H9 (cell line): ENCODE measurements around the gene CDH13. TPM values are rescaled to one million over a fixed set of nuclear protein-coding genes. Genes with fewer than 3 reads are reported as not detected.

Experiments
- DNase-seq: peaks from one replicate; pipeline ENCODE4 v3.0.0-alpha.2; 2017
- H2AFZ ChIP-seq: one replicate; pipeline ENCODE4 v1.6.1; 2013; ENCODE audit warnings: mild to moderate bottlenecking, low read length, control low read depth, moderate library complexity
- H2AK5ac ChIP-seq: 2 replicates; pipeline ENCODE4 v1.6.1; 2013; ENCODE audit warnings: low read length, control low read depth, mixed read lengths; ENCODE audit not compliant: insufficient read length
- H2BK120ac ChIP-seq: one replicate; pipeline ENCODE4 v1.6.1; 2013; ENCODE audit warnings: low read depth, mild to moderate bottlenecking, low read length, control low read depth, inconsistent platforms; ENCODE audit not compliant: poor library complexity, severe bottlenecking
- H2BK12ac ChIP-seq: 2 replicates; pipeline ENCODE4 v1.6.1; 2013; ENCODE audit warnings: low read length, control low read depth, mixed read lengths, low read depth; ENCODE audit not compliant: insufficient read length
- H2BK15ac ChIP-seq: 2 replicates; pipeline ENCODE4 v1.6.1; 2013; ENCODE audit warnings: low read depth, low read length, control low read depth
- H2BK20ac ChIP-seq: one replicate; pipeline ENCODE4 v1.6.1; 2013; ENCODE audit warnings: low read depth, mild to moderate bottlenecking, low read length, control low read depth, inconsistent platforms; ENCODE audit not compliant: poor library complexity, severe bottlenecking
- H2BK5ac ChIP-seq: 2 replicates; pipeline ENCODE4 v1.6.1; 2013; ENCODE audit warnings: low read length, control low read depth, mixed read lengths; ENCODE audit not compliant: insufficient read length
- H3K14ac ChIP-seq: 2 replicates; pipeline ENCODE4 v1.6.1; 2013; ENCODE audit warnings: low read length, control low read depth; ENCODE audit not compliant: insufficient read depth
- H3K18ac ChIP-seq: 2 replicates; pipeline ENCODE4 v1.6.1; 2013; ENCODE audit warnings: low read depth, mild to moderate bottlenecking, mixed read lengths, low read length, control low read depth; ENCODE audit not compliant: insufficient read length
- H3K23ac ChIP-seq: 2 replicates; pipeline ENCODE4 v1.6.1; 2013; ENCODE audit warnings: low read length, control low read depth, mixed read lengths, low read depth; ENCODE audit not compliant: insufficient read length
- H3K23me2 ChIP-seq: 2 replicates; pipeline ENCODE4 v1.6.1; 2013; ENCODE audit warnings: low read depth, mild to moderate bottlenecking, mixed read lengths, low read length, control low read depth; ENCODE audit not compliant: insufficient read length, poor library complexity, severe bottlenecking
- H3K27ac ChIP-seq: 2 replicates; pipeline ENCODE4 v1.5.1; 2013; ENCODE audit warnings: low read length, control low read depth, mixed read lengths, low read depth; ENCODE audit not compliant: insufficient read length
- H3K27me3 ChIP-seq: 2 replicates; pipeline ENCODE4 v1.6.1; 2013; ENCODE audit warnings: low read length, control low read depth, inconsistent platforms; ENCODE audit not compliant: insufficient read depth
- H3K4ac ChIP-seq: 2 replicates; pipeline ENCODE4 v1.6.1; 2013; ENCODE audit warnings: low read depth, mild to moderate bottlenecking, control low read depth, inconsistent platforms, low read length, moderate library complexity
- H3K4me1 ChIP-seq: 2 replicates; pipeline ENCODE4 v1.6.1; 2013; ENCODE audit warnings: low read length, control low read depth, inconsistent platforms; ENCODE audit not compliant: insufficient read depth
- H3K4me2 ChIP-seq: 2 replicates; pipeline ENCODE4 v1.6.1; 2013; ENCODE audit warnings: low read length, control low read depth, mixed read lengths; ENCODE audit not compliant: insufficient read length, insufficient read depth
- H3K56ac ChIP-seq: 2 replicates; pipeline ENCODE4 v1.6.1; 2013; ENCODE audit warnings: low read depth, mild to moderate bottlenecking, mixed read lengths, low read length, control low read depth; ENCODE audit not compliant: insufficient read length
- H3K79me1 ChIP-seq: 2 replicates; pipeline ENCODE4 v1.6.1; 2013; ENCODE audit warnings: low read depth, mild to moderate bottlenecking, moderate library complexity, low read length, control low read depth, inconsistent platforms; ENCODE audit not compliant: insufficient read depth, poor library complexity, severe bottlenecking
- H3K79me2 ChIP-seq: 2 replicates; pipeline ENCODE4 v1.6.1; 2013; ENCODE audit warnings: low read length, control low read depth, inconsistent platforms; ENCODE audit not compliant: insufficient read depth
- H3K9ac ChIP-seq: 2 replicates; pipeline ENCODE4 v1.6.1; 2013; ENCODE audit warnings: low read length, control low read depth, mixed read lengths; ENCODE audit not compliant: insufficient read length; ENCODE audit errors: extremely low read depth
- H3K9me3 ChIP-seq: one replicate; pipeline ENCODE4 v1.6.1; 2013; ENCODE audit warnings: low read depth, low read length, inconsistent platforms; ENCODE audit not compliant: control insufficient read depth
- H3T11ph ChIP-seq: one replicate; pipeline ENCODE4 v1.6.1; 2013; ENCODE audit warnings: mild to moderate bottlenecking, low read length, control low read depth, inconsistent platforms
- H4K20me1 ChIP-seq: one replicate; pipeline ENCODE4 v1.6.1; 2013; ENCODE audit not compliant: control insufficient read depth, insufficient read length, insufficient read depth
- H4K5ac ChIP-seq: 2 replicates; pipeline ENCODE4 v1.6.1; 2013; ENCODE audit warnings: low read depth, mild to moderate bottlenecking, mixed read lengths, low read length, control low read depth; ENCODE audit not compliant: insufficient read length
- H4K8ac ChIP-seq: replicated peaks from 2 replicates; pipeline ENCODE4 v1.6.1; 2013; ENCODE audit warnings: low read length, control low read depth, mixed read lengths, low read depth; ENCODE audit not compliant: insufficient read length
- H4K91ac ChIP-seq: 2 replicates; pipeline ENCODE4 v1.6.1; 2013; ENCODE audit warnings: low read depth, mild to moderate bottlenecking, moderate library complexity, mixed read lengths, low read length, control low read depth; ENCODE audit not compliant: insufficient read length
- H3K27ac Mint-ChIP-seq, 3 experiments: 2 replicates in 2 of 3; 3 replicates in 1 of 3; pipeline ENCODE4 v1.8.0; 2020 to 2021; ENCODE audit warnings: mixed read lengths in 3 of 3, mild to moderate bottlenecking in 1 of 3, moderate library complexity in 1 of 3
- H3K27me3 Mint-ChIP-seq: 2 replicates; pipeline ENCODE4 v1.8.0; 2021; ENCODE audit warnings: low read depth, mild to moderate bottlenecking, moderate library complexity, mixed read lengths
- H3K36me3 Mint-ChIP-seq, 3 experiments: 2 replicates in 2 of 3; 3 replicates in 1 of 3; pipeline ENCODE4 v1.8.0; 2020 to 2021; ENCODE audit warnings: low read depth in 3 of 3, mixed read lengths in 3 of 3; ENCODE audit not compliant: insufficient read depth in 1 of 3
- H3K4me1 Mint-ChIP-seq, 2 experiments: 2 replicates each; pipeline ENCODE4 v1.8.0; 2020; ENCODE audit warnings: mixed read lengths in 2 of 2
- H3K4me3 Mint-ChIP-seq, 2 experiments: 2 replicates in 1 of 2; 3 replicates in 1 of 2; pipeline ENCODE4 v1.8.0; 2020 to 2021; ENCODE audit warnings: mild to moderate bottlenecking in 2 of 2, mixed read lengths in 2 of 2, moderate library complexity in 1 of 2
- H3K9me3 Mint-ChIP-seq, 2 experiments: 2 replicates in 1 of 2; 3 replicates in 1 of 2; pipeline ENCODE4 v1.8.0; 2020; ENCODE audit warnings: mild to moderate bottlenecking in 2 of 2, mixed read lengths in 2 of 2, moderate library complexity in 1 of 2
- CTCF ChIP-seq: fragments of 200-600 bp; sonication (generic); conservative IDR thresholded peaks from 3 replicates; pipeline ENCODE4 v1.8.0; 2021; ENCODE audit warnings: antibody characterized with exemption, mild to moderate bottlenecking
- WGBS: extraction: QIAGEN DNeasy Blood & Tissue Kit; methylation state at CpG from one replicate; pipeline ENCODE4 v1.1.7; 2013; ENCODE audit warnings: missing lambda C conversion rate, low lambda C conversion rate, mixed read lengths; ENCODE audit not compliant: insufficient read length; ENCODE audit errors: extremely low coverage; 5-methylcytosine and 5-hydroxymethylcytosine counted together
- total RNA-seq: library from RNA; stranded (reverse); gene quantifications from 2 replicates; pipeline ENCODE4 v1.2.1, GENCODE V29; 2021

CDH13 gene
- total RNA-seq, 1 experiment from 2014 or later, result 1.5 TPM

GRCh38 chr16:82874672-82875071, 247.9 kb downstream of the CDH13 start:
- Histone ChIP-seq H3K79me1 (no peaks in the 10 kb centered on the region), H3K18ac (no peak overlapping the region), H3K4ac (no peak overlapping the region), H3K9ac (no peak overlapping the region), H2BK5ac (no peak overlapping the region), H3K14ac (no peak overlapping the region), H2AK5ac (no peak overlapping the region), H4K91ac (no peak overlapping the region), H2BK12ac (no peak overlapping the region), H3K79me2 (no peaks in the 10 kb centered on the region), H2BK20ac (no peak overlapping the region), H3K27me3 (no peaks in the 10 kb centered on the region), H3K23ac (no peak overlapping the region), H3K4me1 (peaks cover 2% of the 10 kb centered on the region; the same call in 1 of the 2 replicates), H3K9me3 (no peaks in the 10 kb centered on the region), H3T11ph (no peak overlapping the region), H2BK120ac (no peak overlapping the region), H3K56ac (no peak overlapping the region), H3K23me2 (no peaks in the 10 kb centered on the region), H3K27ac (no peak overlapping the region), H4K5ac (no peak overlapping the region), H2AFZ (no peak overlapping the region), H4K8ac (no peak overlapping the region), H4K20me1 (no peaks in the 10 kb centered on the region), H3K4me2 (no peak overlapping the region), H2BK15ac (no peak overlapping the region)
- peaks cover 0 to under 1% (median 0%) of the 10 kb centered on the region in 3 experiments; a peak in 2 of 7 replicates for H3K36me3 Mint-ChIP-seq
- no peaks in the 10 kb centered on the region for H3K27me3 Mint-ChIP-seq
- 0 out of 5 replicates have a peak overlapping the region, but pooled peaks of 1 of the 2 experiments have one; percentile 35 for H3K4me3 Mint-ChIP-seq
- WGBS, result no CpG with 5 or more reads among the region's 1 CpG
- peaks cover 16 to 18% of the 10 kb centered on the region in 2 experiments for H3K4me1 Mint-ChIP-seq
- no peak for DNase-seq
- TF ChIP-seq CTCF, result no peak
- H3K9me3 Mint-ChIP-seq, result peaks cover 0 to 8% of the 10 kb centered on the region in 2 experiments; a peak in 3 of 5 replicates
- peak overlapping the region in 2 of 3 experiments; percentile 3 to 17; a peak in 2 of 7 replicates for H3K27ac Mint-ChIP-seq
